A549 (cell line): ENCODE measurements around the gene CMIP. TPM values are rescaled to one million over a fixed set of nuclear protein-coding genes. Genes with fewer than 3 reads are reported as not detected.

Experiments
- ATAC-seq, 2 experiments: fragments of 200-7000 bp in 1 of 2; fragments of >200 bp in 1 of 2; cut with Nextera tagmentation in 1 of 2; cut with Tn5 transposase in 1 of 2; 3 replicates each; pipeline versions ENCODE4 v1.8.0 to v1.9.1; 2018 to 2020; ENCODE audit warnings: mild to moderate bottlenecking in 1 of 2, moderate library complexity in 1 of 2
- CTCF ChIA-PET: fragments of 300-600 bp; sonication (Branson Sonifier 250); formaldehyde crosslinking; extraction: SDS; loops from one replicate; lab custom pipeline; 2021; ENCODE audit warnings: antibody characterized with exemption, inconsistent platforms; lab: Yijun Ruan, JAX
- POLR2A ChIA-PET: fragments of 350-600 bp; formaldehyde crosslinking; extraction: SDS; loops from one replicate; lab custom pipeline; 2021; ENCODE audit warnings: antibody characterized with exemption, inconsistent platforms; lab: Yijun Ruan, JAX
- DNase-seq, 2 experiments: peaks; one replicate each; pipeline versions ENCODE4 v3.0.0 to v3.0.0-alpha.2; 2011 to 2016; ENCODE audit warnings: low read depth in 1 of 2, low spot score in 1 of 2
- FAIRE-seq: peaks from 2 replicates; lab custom pipeline; 2011; peaks lifted over from hg19 to GRCh38; lab: Jason Lieb, UNC
- H3K27ac ChIP-seq, 2 experiments: fragments of >200 bp; sonication (Bioruptor Twin); formaldehyde crosslinking; 3 replicates each; pipeline ENCODE4 v1.5.1; 2016 to 2017
- H3K4me1 ChIP-seq: fragments of >200 bp; sonication (Bioruptor Twin); formaldehyde crosslinking; 3 replicates; pipeline ENCODE4 v1.6.1; 2016
- H3K4me2 ChIP-seq: fragments of >200 bp; sonication (Bioruptor Twin); formaldehyde crosslinking; 3 replicates; pipeline ENCODE4 v1.6.1; 2016
- H3K4me3 ChIP-seq: fragments of >200 bp; sonication (Bioruptor Twin); formaldehyde crosslinking; 3 replicates; pipeline ENCODE4 v1.5.1; 2016
- H3K9me3 ChIP-seq: fragments of >200 bp; sonication (Bioruptor Twin); formaldehyde crosslinking; 3 replicates; pipeline ENCODE4 v1.6.1; 2016
- CBX2 ChIP-seq: fragments of 200-600 bp; sonication (generic); IDR thresholded peaks from 2 replicates; pipeline ENCODE4 v1.6.1; 2016; ENCODE audit warnings: low read depth, mild to moderate bottlenecking, borderline replicate concordance
- CBX8 ChIP-seq: fragments of 200-600 bp; sonication (generic); IDR thresholded peaks from 2 replicates; pipeline ENCODE4 v1.6.1; 2016
- CHD2 ChIP-seq: fragments of 150-350 bp; IDR thresholded peaks from 2 replicates; pipeline ENCODE4 v1.6.1; 2014; ENCODE audit warnings: low read length; ENCODE audit not compliant: partially characterized antibody
- GATA3 ChIP-seq: IDR thresholded peaks from 2 replicates; pipeline ENCODE4 v1.6.1; 2012; ENCODE audit warnings: borderline replicate concordance
- HDAC2 ChIP-seq: fragments of 200-600 bp; sonication (generic); IDR thresholded peaks from 2 replicates; pipeline ENCODE4 v1.6.1; 2016
- HES2 ChIP-seq: fragments of >200 bp; sonication (Bioruptor Twin); formaldehyde crosslinking; IDR thresholded peaks from 2 replicates; pipeline ENCODE4 v1.6.1; 2016
- HEYL ChIP-seq: fragments of 250-450 bp; sonication (Bioruptor Pico); IDR thresholded peaks from 2 replicates; pipeline ENCODE4 v1.8.0; 2021; ENCODE audit warnings: mild to moderate bottlenecking, moderate library complexity
- HOXB13 ChIP-seq: fragments of 250-450 bp; sonication (Bioruptor Pico); IDR thresholded peaks from 2 replicates; pipeline ENCODE4 v1.5.0; 2020; ENCODE audit warnings: low read depth, mild to moderate bottlenecking, moderate library complexity
- JUNB ChIP-seq: fragments of >200 bp; sonication (Bioruptor Twin); formaldehyde crosslinking; IDR thresholded peaks from 2 replicates; pipeline ENCODE4 v1.6.1; 2016
- KDM1A ChIP-seq: fragments of 200-600 bp; sonication (generic); IDR thresholded peaks from 2 replicates; pipeline ENCODE4 v1.6.1; 2016; ENCODE audit warnings: low read depth, mild to moderate bottlenecking
- NFE2L2 ChIP-seq: fragments of 150-350 bp; conservative IDR thresholded peaks from 2 replicates; pipeline ENCODE4 v1.6.1; 2014; ENCODE audit warnings: low read length
- POLR2A ChIP-seq: IDR thresholded peaks from 2 replicates; pipeline ENCODE4 v1.6.1; 2012; ENCODE audit warnings: mild to moderate bottlenecking, low read length
- POLR2AphosphoS2 ChIP-seq: conservative IDR thresholded peaks from 2 replicates; pipeline ENCODE4 v1.6.1; 2012; ENCODE audit warnings: low read length, improper control_type of control experiment, inconsistent platforms
- RARB ChIP-seq: fragments of 250-450 bp; sonication (Bioruptor Pico); IDR thresholded peaks from 2 replicates; pipeline ENCODE4 v1.8.0; 2021; ENCODE audit warnings: mild to moderate bottlenecking, moderate library complexity
- REST ChIP-seq: fragments of 200-600 bp; sonication (generic); IDR thresholded peaks from 2 replicates; pipeline ENCODE4 v1.6.1; 2016; ENCODE audit warnings: antibody characterized with exemption, mild to moderate bottlenecking, moderate library complexity
- RNF2 ChIP-seq: fragments of 200-600 bp; sonication (generic); IDR thresholded peaks from 2 replicates; pipeline ENCODE4 v1.6.1; 2016; ENCODE audit warnings: low read depth, mild to moderate bottlenecking, antibody characterized with exemption, moderate library complexity, borderline replicate concordance
- SMC3 ChIP-seq: fragments of >200 bp; sonication (Bioruptor Twin); formaldehyde crosslinking; IDR thresholded peaks from 3 replicates; pipeline ENCODE4 v1.6.1; 2018; ENCODE audit warnings: inconsistent platforms
- SREBF2 ChIP-seq: fragments of 450-650 bp; IDR thresholded peaks from 2 replicates; pipeline ENCODE4 v1.6.1; 2014; ENCODE audit warnings: mild to moderate bottlenecking, moderate library complexity
- TFCP2L1 ChIP-seq: fragments of 250-450 bp; sonication (Bioruptor Pico); IDR thresholded peaks from 2 replicates; pipeline ENCODE4 v1.5.0; 2021; ENCODE audit warnings: mild to moderate bottlenecking
- ZFP36 ChIP-seq: fragments of 450-650 bp; IDR thresholded peaks from 2 replicates; pipeline ENCODE4 v1.6.1; 2014; ENCODE audit warnings: borderline replicate concordance; ENCODE audit not compliant: partially characterized antibody
- ZNF302 ChIP-seq: fragments of 250-450 bp; sonication (Bioruptor Pico); IDR thresholded peaks from 2 replicates; pipeline ENCODE4 v1.9.0; 2021; ENCODE audit warnings: inconsistent platforms, mild to moderate bottlenecking, moderate library complexity
- ZSCAN20 ChIP-seq: fragments of 250-450 bp; sonication (Bioruptor Pico); IDR thresholded peaks from 2 replicates; pipeline ENCODE4 v1.8.0; 2022; ENCODE audit warnings: mild to moderate bottlenecking, moderate library complexity
- WGBS: methylation state at CpG from one replicate; pipeline ENCODE4 v1.1.6; 2017; ENCODE audit errors: missing lambda C conversion rate; 5-methylcytosine and 5-hydroxymethylcytosine counted together
- polyA plus RNA-seq, 4 experiments: library from polyadenylated mRNA; depleted of rRNA in 3 of 4; stranded (reverse); fragments of >200 nt; fragmentation: RNase III in 1 of 4; extraction: RNeasy Plus Mini Kit Qiagen cat#74134 plus additional on column Dnase treatment in 1 of 4; gene quantifications; 2 replicates in 3 of 4; 3 replicates in 1 of 4; pipeline ENCODE4 v1.2.3, GENCODE V29; 2011 to 2017

Gene CMIP
- polyA plus RNA-seq, 2 of the 4 experiments (the other 2 are of a cell fraction): 21.6 to 125 TPM

GRCh38 chr16:81679721-81680430 lies 235.3 kb downstream of the CMIP start:
- DNase-seq (no peak), FAIRE-seq (no peak), ATAC-seq (no peak; a peak in 2 of 6 replicates)
- 81% methylated on average over 9 of the region's 16 CpGs for WGBS
- ChIA-PET POLR2A (no interaction called here), CTCF (interaction anchor here (2.3 kb wide), 1 partner anchor 17 kb away, joined by 9 read pairs; no protein-coding TSS in a partner anchor)
- Histone ChIP-seq H3K4me1 (peaks cover 4% of the 10 kb centered on the region; the same call in 1 of the 3 replicates), H3K27ac (peak overlapping the region in 1 of 2 experiments; percentile 11; a peak in 2 of 6 replicates), H3K4me3 (no peak overlapping the region), H3K4me2 (no peak overlapping the region), H3K9me3 (no peaks in the 10 kb centered on the region)
- TF ChIP-seq POLR2AphosphoS2: no peak
- no peak for TF ChIP-seq GATA3
- TF ChIP-seq REST: no peak
- no peak for TF ChIP-seq SMC3
- no peak for TF ChIP-seq CHD2
- TF ChIP-seq RNF2: no peak
- TF ChIP-seq KDM1A: no peak
- no peak for TF ChIP-seq ZSCAN20
- no peak for TF ChIP-seq HES2

GRCh38 chr16:81680444-81681275 lies 236.1 kb downstream of the CMIP start:
- no peak overlapping the region for H3K4me2 ChIP-seq
- WGBS: 91% methylated on average over 17 of the region's 22 CpGs
- H3K4me3 ChIP-seq: no peak overlapping the region
- peak overlapping the region in 1 of 2 experiments; percentile 11; a peak in 3 of 6 replicates for H3K27ac ChIP-seq
- TF ChIP-seq SREBF2 (no peak), CBX8 (no peak), HDAC2 (no peak), POLR2A (no peak), RNF2 (no peak), TFCP2L1 (CRISPR knock-in tag) (no peak), CBX2 (no peak), RARB (no peak), ZFP36 (no peak), NFE2L2 (no peak), HEYL (CRISPR knock-in tag) (no peak), HOXB13 (CRISPR knock-in tag) (no peak), ZNF302 (CRISPR knock-in tag) (no peak), JUNB (no peak)
- DNase-seq (no peak), ATAC-seq (no peak; a peak in 1 of 6 replicates), FAIRE-seq (no peak)
- ChIA-PET CTCF (interaction anchor here (1.6 to 2.3 kb wide), 2 partner anchors 14 to 17 kb away, joined by 3 to 9 read pairs; no protein-coding TSS in a partner anchor), POLR2A (no interaction called here)
- peaks cover 4% of the 10 kb centered on the region; the same call in 1 of the 3 replicates for H3K4me1 ChIP-seq
- no peaks in the 10 kb centered on the region for H3K9me3 ChIP-seq
